AG09309 (cell line): ENCODE results near the gene CSNK1E.
A peak's percentile ranks its signal among the peaks of the same experiment; 100 is the strongest.

Experiments used
- DNase-seq: peaks from one replicate; pipeline ENCODE4 v3.0.0-alpha.2; 2010; ENCODE audit warnings: low read depth
- H3K4me3 ChIP-seq: 2 replicates; pipeline ENCODE4 v1.5.1; 2011; ENCODE audit warnings: mild to moderate bottlenecking, low read depth, low read length, moderate library complexity; ENCODE audit not compliant: control insufficient read depth
- CTCF ChIP-seq: IDR thresholded peaks from 2 replicates; pipeline ENCODE4 v1.5.1; 2011; ENCODE audit warnings: mild to moderate bottlenecking, low read depth, low read length, inconsistent platforms; ENCODE audit not compliant: insufficient read depth, control insufficient read depth; ENCODE audit errors: missing control alignments

CSNK1E gene

GRCh38 chr22:38244106-38244505, 73.1 kb downstream of the CSNK1E start:
- H3K4me3 ChIP-seq = no peak overlapping the region
- no peak for DNase-seq
- TF ChIP-seq CTCF = no peak

GRCh38 chr22:38243007-38243765, 74.0 kb downstream of the CSNK1E start:
- no peak for DNase-seq
- no peak overlapping the region for H3K4me3 ChIP-seq
- no peak for TF ChIP-seq CTCF

- peak; percentile 56 for DNase-seq
- TF ChIP-seq CTCF = no peak
- H3K4me3 ChIP-seq = no peak overlapping the region
These were observed 76.4 kb downstream of the CSNK1E start for GRCh38 chr22:38240734-38241252.
